HCEC 1CT (cell line): ENCODE data around the gene LCE6A.

Experiments used
- DNase-seq: peaks from one replicate; pipeline ENCODE4 v3.0.0-alpha.2; 2017

LCE6A gene

GRCh38 chr1:152878042-152878441 is 35.4 kb downstream of the LCE6A start, which contains the start of gene SMCP:
Gene SMCP, plus strand, starts transcription at chr1:152878322. Its CDS starts 6,101 bp downstream, at chr1:152884423.
- DNase-seq: no peak

GRCh38 chr1:152879559-152880198 is 37.0 kb downstream of the LCE6A start:
- DNase-seq: no peak

DNA sequence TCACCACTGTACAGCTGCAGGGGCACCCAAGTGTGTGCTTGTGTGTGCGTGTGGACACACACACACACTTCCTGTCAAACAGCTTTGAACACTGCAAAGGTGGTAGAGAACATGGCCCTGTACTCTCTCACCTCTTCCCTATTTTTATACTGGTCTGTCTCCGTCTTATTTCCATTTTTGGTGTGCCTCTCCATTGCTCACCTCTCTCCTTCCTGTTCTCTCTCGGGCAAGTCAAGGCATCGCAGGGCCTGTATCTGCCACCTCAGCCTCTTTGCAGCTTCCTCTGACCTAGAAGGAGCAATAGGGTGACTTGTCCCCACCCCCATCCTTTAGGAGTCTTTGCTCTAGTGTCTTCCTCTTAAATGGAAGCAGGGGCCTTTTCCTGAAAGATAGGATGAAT is 37.7 kb downstream of the LCE6A start:
- no peak for DNase-seq

GRCh38 chr1:152880907-152881306 is 38.3 kb downstream of the LCE6A start:
- no peak for DNase-seq

GRCh38 chr1:152884085-152884484 is 41.4 kb downstream of the LCE6A start:
- DNase-seq: no peak

DNA sequence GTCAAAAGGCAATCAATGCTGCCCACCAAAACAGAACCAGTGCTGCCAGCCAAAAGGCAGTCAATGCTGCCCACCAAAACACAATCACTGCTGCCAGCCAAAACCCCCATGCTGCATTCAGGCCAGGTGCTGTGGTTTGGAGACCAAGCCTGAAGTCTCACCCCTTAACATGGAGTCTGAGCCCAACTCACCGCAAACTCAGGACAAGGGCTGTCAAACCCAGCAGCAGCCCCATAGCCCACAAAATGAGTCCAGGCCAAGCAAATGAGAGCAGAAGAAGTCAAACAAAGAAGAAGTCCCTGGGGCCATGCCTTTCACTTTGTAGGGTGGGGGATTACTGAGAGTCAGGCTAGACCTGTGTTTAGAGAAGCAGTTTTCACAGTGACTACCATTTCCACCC is 41.9 kb downstream of the LCE6A start:
- DNase-seq: no peak

GRCh38 chr1:152884966-152885624 is 42.4 kb downstream of the LCE6A start:
- no peak for DNase-seq

DNA sequence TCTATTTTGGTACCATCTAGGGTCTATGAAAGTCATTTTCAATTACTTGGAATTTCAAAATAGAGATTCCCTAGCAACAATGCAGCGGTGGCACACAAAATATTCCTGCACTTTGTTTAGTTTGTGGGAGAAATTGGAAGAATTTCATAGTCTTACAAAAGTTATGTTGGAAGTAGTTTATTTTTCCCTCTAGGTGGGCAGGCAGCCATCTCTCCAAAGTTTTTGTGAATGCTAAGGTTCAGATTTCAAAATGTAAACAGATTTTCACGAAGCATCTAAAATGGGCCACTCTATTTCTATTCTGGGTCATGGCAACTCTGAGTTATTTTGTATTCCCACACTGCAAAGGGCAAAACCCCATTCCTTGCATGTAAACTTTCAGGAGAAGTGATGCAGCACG is 43.4 kb downstream of the LCE6A start:
- no peak for DNase-seq

DNA sequence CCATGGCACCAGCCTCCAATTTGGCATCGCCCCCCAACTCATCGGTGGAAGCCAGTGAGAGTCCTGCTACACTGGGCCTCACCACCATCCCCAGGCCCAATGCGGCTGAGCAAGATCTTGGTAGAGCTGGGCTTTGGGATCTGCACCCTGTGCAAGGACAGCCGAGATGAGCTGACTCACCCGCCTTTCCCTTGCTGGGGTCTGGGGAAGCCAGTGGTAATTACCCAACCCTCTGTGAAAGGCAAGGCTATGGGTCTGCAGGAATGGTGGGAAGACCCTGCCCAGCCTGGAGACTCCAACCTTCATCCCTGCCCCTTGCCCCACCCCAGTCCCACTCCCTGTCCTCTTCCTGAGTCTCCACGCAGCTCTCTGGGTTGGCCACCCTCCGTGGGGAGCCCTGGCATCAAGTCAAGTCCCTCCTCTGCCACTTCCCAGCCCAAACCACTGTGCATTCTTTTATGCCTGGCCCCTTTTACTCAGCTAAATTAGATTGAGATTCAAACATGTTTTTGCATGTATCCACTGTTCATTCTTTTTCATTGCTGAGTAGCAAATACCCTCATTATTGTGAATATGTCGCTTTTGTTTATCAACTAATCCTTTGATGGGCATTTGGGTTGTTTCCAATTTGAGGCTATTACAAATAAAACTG is 44.2 kb downstream of the LCE6A start:
- no peak for DNase-seq

DNA sequence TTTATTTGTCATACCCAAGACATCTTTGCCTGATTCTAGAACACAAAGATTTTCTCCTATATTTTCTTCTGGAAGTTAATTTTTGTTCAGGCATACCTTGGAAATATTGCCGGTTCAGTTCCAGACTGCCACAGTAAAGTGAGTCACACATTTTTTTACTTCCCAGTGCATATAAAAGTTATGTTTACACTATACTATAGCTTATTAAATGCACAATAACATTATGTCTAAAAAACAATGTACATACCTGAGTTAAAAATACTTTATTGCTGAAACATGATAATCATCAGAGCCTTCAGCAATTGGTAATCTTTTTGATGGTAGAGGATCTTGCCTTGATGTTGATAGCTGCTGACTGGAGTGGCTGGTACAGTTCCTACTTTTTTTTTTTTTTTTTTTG is 45.5 kb downstream of the LCE6A start:
- no peak for DNase-seq
